GM21576 (cell line): ENCODE results near the gene MACROD1.
"Not testable (repeated sequence)": the region's sequence is repeated elsewhere in the genome, so short reads cannot be mapped to it uniquely, and the experiment has no call there.

Experiments
- ATAC-seq: cut with Tn5 transposase; IDR thresholded peaks from one replicate; pipeline ENCODE4 v1.9.1; 2021; ENCODE audit warnings: mild to moderate bottlenecking, moderate library complexity; ENCODE audit not compliant: unreplicated experiment

The MACROD1 gene

DNA sequence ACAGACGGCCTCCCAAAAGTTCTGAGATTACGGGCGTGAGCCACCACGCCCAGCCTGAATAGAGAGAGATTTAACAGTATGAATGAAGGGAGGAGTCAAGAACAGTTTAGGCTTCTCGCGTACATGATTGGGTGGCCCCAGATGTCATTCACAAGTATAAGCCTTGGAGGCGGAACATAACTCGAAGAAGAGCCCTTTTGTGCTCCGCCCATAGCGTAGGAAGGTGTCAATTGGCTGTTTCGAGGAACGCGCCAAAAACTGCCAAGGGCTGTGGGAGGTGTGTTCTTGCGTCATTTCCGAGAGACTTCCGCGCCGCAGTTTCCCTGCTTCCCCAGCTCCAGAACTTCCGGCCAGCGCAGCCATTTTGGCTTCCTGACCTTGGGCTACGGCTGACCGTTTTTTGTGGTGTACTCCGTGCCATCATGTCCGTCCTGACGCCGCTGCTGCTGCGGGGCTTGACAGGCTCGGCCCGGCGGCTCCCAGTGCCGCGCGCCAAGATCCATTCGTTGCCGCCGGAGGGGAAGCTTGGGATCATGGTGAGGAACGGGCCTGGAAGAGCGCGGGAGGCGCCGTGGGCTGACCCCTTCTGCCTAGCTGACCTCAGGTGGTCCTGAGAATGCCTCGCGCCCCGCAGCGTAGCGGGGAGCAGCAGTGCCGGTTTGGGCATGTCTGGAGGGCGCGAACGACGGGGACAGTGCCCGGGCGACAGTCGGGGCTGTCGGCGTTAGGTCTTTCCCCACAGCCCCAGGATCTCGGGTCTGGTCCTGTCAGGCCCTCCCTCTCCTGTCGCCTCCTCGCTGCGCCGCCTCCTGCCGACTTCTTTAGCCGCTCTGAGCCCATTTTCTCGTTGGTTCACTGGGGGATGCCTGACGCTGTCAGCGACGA, 191.4 kb downstream of the MACROD1 start, which contains the start of gene COX8A:
TSS of gene COX8A (plus strand) at position 362 of the 885 bp plus-strand sequence. CDS start at position 423, 61 bp downstream.
- ATAC-seq = peak; percentile 97

DNA sequence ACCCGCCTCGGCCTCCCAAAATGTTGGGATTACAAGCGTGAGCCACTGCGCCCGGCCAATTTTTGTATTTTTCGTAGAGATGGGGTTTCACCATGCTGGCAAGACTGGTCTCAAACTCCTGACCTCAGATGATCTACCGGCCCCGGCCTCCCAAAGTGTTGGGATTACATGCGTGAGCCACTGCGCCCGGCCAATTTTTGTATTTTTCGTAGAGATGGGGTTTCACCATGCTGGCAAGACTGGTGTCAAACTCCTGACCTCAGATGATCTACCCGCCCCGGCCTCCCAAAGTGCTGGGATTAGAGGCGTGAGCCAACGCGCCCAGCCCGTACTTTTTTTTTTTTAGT, 192.0 kb downstream of the MACROD1 start:
- ATAC-seq = not testable (repeated sequence)

DNA sequence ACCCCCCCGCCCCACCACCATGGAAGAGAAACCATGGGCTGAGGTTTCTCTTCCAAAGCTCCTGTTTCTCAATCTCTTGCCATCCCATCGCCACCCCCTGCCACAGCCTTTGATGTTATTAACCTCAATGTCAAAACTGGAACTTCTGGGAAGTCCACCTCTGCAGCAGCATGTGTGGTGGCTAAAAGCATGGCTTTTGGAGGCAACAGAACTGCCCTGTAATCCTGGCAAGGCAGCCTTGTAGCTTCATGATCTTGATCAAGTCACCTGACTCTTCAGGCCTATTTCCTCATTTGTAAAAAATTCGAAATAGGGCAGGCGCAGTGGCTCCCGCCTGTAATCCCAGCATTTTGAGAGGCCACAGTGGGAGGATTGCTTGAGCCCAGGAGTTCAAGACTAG, 195.0 kb downstream of the MACROD1 start:
- no peak for ATAC-seq

DNA sequence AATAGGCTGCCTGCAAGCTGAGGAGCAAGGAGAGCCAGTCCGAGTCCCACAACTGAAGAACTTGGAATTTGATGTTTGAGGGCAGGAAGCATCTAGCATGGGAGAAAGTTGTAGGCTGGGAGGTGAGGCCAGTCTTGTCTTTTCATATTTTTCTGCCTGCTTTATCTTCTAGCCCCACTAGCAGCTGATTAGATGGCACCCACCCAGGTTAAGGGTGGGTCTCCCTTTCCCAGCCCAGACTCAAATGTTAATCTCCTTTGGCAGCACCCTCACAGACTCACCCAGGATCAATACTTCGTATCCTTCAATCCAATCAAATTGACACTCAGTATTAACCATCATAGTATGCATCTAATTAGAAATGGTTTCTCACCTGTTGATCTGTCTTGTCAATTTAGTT, 196.5 kb downstream of the MACROD1 start:
- ATAC-seq = no peak

DNA sequence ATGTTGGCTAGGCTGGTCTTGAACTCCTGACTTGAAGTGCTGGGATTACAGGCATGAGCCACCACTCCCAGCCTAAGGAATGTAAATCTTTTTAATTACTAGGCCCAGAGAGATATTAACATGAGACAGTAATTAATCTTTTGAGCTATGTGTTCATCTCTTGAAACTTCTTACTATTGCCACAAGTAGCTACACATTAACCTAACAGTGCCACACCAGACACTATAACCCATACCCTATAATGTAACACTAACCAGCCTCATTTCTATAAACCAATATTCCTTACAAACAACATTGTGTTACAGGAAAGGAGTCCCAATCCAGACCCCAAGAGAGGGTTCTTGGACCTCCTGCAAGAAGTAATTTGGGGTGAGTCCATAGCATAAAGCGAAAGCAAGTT, 199.5 kb downstream of the MACROD1 start:
- ATAC-seq = no peak

DNA sequence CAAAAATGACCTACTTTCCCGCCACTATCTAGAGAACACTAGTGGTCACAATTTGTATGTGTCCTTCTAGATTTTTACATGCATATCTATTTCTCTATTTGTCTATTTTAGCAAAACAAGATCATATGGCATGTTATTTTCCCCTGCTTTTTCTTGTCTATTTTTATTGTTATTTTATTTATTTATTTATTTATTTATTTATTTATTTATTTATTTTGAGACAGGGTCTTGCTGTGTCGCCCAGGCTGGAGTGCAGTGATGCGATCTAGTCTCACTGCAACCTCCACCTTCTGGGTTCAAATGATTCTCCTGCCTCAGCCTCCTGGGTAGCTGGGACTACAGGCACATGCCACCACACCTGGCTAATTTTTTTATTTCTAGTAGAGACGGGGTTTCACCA, 202.0 kb downstream of the MACROD1 start:
- not testable (repeated sequence) for ATAC-seq

DNA sequence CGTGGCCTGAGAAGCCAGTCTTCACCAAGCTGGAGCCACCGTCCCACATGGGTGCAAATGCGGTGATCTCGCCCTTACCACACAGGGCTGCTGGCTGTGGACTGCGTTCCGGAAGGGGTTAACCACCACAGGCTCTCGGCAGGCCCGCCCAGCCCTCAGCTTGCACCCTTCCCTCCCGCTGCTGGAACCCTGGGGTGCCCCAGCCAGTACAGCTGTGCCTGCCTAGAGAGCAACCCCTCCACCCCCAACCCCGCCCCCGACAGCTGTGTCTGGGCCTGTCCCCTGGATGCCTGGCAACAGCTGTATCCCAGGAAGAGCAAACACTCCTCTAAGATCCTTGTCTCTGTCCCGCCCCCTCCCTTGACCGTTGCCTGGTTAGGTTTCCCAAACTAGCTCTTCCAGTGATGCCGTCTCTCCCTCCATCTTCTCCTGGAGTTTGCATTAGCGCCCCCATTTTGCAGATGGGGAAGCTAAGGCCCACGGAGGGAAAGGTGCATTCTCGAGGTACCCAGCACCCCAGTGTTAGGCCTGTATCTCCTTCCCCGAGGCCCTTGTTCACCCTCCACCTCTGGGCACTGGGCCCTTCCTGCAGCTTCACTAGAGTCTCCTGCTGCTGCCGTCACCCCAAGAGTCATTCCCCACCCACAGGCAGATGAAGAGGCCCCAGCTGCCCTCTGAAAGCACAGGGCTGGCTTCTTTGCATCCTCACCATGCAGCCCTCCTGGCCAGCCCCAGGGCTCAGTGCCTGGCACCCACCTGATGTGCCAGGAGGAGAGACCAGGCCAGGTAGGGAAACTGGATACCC, 204.1 kb downstream of the MACROD1 start:
- no peak for ATAC-seq

DNA sequence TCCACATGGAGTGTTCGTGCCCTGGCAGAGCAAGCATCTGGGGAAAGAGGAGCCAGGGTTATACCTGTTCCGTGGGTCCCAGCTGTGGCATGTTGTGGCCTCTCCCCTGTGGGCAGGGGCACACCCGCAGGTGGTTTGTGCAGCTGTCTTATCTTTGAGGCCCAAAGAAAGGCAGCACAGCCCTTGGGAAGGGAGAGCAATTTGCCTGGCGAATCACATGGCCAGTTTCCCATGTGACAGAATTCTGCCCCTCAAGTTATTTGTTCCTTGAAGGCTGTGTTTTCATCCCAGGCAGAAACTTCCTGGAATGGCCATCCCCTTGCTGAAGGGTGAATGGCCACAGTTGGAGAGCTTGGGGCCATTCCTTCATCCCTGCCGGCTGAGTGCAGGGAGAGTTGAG, 207.9 kb downstream of the MACROD1 start:
- ATAC-seq = no peak

DNA sequence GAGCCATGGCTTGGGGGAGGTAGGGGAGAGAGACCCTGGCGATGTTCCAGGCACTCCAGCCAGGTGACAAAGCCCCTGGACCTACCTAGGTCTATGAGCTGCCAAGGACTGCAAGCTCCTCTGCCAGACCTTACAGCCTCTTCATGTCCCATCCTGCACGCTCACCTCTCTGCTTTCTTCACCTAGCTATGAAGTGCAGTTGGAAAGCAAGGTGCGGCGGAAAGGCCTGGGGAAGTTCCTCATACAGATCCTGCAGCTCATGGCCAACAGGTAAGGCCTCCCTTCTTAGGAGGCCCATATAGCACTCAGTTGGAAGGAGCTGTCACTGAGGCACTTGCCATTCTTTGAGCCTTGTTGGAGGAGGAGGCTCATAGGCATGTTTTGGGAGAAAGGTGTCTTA, 213.3 kb downstream of the MACROD1 start:
- no peak for ATAC-seq

DNA sequence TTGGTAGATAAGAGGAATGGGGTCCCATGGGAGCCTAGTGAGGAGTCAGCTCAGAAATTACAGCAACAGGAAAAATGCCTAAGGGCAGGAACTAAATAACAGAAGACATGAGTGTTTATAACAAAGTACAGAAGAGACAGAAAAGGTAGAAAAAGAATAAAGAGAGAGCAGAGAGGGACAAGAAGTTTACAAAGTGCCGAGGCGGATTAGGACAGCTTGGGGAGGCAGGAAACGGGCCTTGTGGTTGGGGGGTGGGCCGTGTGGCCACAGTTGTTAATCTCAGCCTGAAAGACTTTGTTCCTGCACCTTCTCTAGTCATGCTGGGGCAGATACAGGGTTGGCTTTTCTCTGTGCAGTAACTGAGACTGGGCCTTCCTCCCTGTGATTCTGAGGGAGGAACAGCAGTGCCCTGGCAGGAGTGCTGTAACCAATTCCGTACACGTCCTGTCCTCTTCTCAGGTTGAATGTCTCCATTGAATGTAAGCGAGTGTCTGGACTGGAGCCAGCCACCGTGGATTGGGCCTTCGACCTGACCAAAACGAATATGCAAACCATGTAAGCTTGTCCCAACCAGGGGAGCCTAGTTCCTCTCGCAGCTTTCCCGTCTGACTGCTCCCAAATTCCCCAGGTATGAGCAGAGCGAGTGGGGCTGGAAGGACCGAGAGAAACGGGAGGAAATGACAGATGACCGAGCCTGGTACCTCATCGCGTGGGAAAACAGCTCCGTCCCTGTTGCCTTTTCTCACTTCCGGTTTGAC, 214.0 kb downstream of the MACROD1 start:
- ATAC-seq = no peak
